Uterus (tissue), 2 donors: ENCODE data around the gene CXCR4.

Source experiments
- CTCF ChIP-seq, 4 experiments: fragments of 200-600 bp in 2 of 4; fragments of 450-650 bp in 2 of 4; sonication (generic) in 2 of 4; IDR thresholded peaks; one replicate each; pipeline ENCODE4 v1.5.1; 2016 to 2019; ENCODE audit warnings: antibody characterized with exemption in 4 of 4, mild to moderate bottlenecking in 2 of 4, moderate library complexity in 1 of 4
- POLR2A ChIP-seq, 2 donors: fragments of 450-650 bp; IDR thresholded peaks; one replicate each; pipeline ENCODE4 v1.6.1; 2016; ENCODE audit warnings: antibody characterized with exemption in 2 of 2, mild to moderate bottlenecking in 1 of 2, moderate library complexity in 1 of 2

- no peak for TF ChIP-seq CTCF (IDR thresholded peaks at IDR 0.05)
- TF ChIP-seq POLR2A (IDR thresholded peaks at IDR 0.05), result no peak
Measured at GRCh38 chr2:136133176-136133575, 15.2 kb upstream of the CXCR4 start.
